ENCODE data around the gene CELSR1. TPM values are rescaled to one million over a fixed set of nuclear protein-coding genes. Genes with fewer than 3 reads are reported as not detected.

Gene CELSR1
- total RNA-seq, 1 donor from 2014 or later = 18.8 TPM

DNA sequence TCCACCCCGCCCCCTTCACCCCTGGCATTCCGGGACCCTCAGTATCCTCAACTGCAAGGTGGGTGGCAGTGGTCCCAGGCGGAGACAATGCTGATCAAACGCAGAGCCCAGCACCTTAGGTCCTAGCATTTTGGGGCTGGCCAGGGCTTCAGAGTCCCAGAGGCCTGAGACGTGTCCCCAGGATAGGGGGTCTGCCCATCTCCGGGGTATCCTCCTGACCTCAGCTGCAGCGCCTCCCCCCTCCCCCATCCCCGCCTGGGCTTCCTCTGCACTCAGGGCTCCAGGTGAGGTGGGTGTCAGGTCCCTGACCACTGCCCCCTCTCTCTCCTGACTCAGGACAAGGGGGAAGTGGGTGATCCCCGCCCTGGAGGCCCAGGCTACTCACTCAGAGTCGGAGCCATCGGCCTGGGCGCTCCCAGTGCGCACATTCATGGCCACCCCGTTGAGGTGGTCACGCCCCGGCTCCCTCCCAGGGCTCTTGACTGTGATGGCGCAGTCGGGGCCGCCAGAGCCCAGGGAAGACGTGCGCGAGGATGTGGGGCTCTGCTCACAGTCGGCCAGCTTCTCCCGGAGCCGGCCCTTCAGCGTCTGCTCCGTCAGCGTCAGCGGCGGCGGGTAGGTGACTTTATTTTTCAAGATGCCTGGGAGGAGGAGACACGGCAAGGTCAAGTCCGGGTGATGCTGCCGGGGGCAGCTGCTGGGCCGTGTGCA lies 173.7 kb downstream of the CELSR1 start:
- no peak for TF ChIP-seq CTCF (IDR thresholded peaks at IDR 0.05; ENCODE audit: unreplicated experiment)
- H3K27me3 Mint-ChIP-seq (ENCODE audit: low read depth) = no peaks in the 10 kb centered on the region
- H3K4me1 Mint-ChIP-seq = no peaks in the 10 kb centered on the region
- H3K9me3 Mint-ChIP-seq = peaks cover 7% of the 10 kb centered on the region
- H3K4me3 Mint-ChIP-seq = no peak overlapping the region
- peaks cover 28% of the 10 kb centered on the region for H3K36me3 Mint-ChIP-seq
- no peak for DNase-seq (ENCODE audit: low spot score in 2 of 2, unreplicated experiment in 2 of 2)
- H3K27ac Mint-ChIP-seq = no peak overlapping the region

- H3K27me3 Mint-ChIP-seq (ENCODE audit: low read depth) = no peaks in the 10 kb centered on the region
- H3K9me3 Mint-ChIP-seq = peaks cover 7% of the 10 kb centered on the region
- no peak for TF ChIP-seq CTCF (IDR thresholded peaks at IDR 0.05; ENCODE audit: unreplicated experiment)
- peaks cover 31% of the 10 kb centered on the region for H3K36me3 Mint-ChIP-seq
- H3K27ac Mint-ChIP-seq = no peak overlapping the region
- no peak overlapping the region for H3K4me3 Mint-ChIP-seq
- DNase-seq (ENCODE audit: low spot score in 2 of 2, unreplicated experiment in 2 of 2) = no peak
- H3K4me1 Mint-ChIP-seq = no peaks in the 10 kb centered on the region
Measured at GRCh38 chr22:46362934-46363515, 174.4 kb downstream of the CELSR1 start.

DNA sequence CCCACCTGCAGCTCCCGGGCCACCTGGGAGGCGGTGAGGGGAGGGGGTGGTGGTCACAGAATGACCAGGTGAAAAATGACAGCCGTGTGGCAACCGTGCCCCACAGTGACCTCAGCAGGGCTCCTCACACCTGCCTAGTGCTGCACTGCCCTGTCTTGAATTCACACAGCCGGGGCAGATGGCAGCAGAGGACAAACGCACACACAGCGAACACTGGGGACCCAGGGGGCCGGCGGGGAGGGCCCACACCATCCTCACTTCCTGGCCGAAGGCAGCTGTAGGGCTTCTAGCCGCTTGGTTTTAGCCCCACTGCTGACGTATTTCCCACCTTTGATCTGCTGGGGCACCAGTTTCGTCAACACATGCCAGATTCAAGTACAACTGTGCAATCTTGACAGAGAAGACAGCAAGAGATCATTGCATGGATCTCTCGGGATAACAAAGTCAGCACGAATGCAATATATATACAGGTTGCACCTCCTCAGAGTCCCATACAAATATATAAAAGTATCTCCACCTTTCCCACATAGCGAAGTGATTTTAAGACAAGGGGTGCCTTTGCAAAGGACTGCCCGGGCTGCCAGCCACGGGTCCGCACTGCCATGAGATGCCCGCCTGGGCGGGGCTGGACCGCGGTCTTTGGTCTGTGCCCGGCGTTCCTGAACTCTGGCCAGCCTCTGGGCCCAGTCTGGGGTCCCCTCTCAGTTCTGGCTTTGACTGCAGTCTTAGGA lies 175.1 kb downstream of the CELSR1 start:
- no peaks in the 10 kb centered on the region for H3K4me1 Mint-ChIP-seq
- H3K27me3 Mint-ChIP-seq (ENCODE audit: low read depth) = no peaks in the 10 kb centered on the region
- TF ChIP-seq CTCF (IDR thresholded peaks at IDR 0.05; ENCODE audit: unreplicated experiment) = no peak
- no peak for DNase-seq (ENCODE audit: low spot score in 2 of 2, unreplicated experiment in 2 of 2)
- H3K4me3 Mint-ChIP-seq = no peak overlapping the region
- H3K27ac Mint-ChIP-seq = no peak overlapping the region
- H3K9me3 Mint-ChIP-seq = peaks cover 7% of the 10 kb centered on the region
- peaks cover 31% of the 10 kb centered on the region for H3K36me3 Mint-ChIP-seq

DNA sequence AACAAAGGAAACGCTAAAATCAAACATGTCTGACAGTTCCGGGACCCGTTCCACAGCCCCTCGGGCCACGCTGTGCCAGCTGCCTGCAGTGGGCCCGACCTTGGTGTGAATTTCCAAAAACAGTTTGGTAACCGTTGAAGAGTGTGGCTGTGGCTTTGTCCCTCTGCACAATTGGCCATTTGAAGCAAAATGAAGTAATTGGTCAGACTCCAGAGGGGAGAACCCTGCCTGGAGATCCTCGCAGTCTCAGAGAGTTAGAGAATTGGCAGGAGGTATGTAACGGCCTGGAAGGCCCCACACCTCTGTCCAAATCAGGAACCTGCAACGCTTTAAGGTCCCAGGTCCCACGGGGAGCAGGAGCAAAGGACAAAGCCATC lies 175.6 kb downstream of the CELSR1 start:
- Mint-ChIP-seq H3K27ac (no peak overlapping the region), H3K9me3 (peaks cover 7% of the 10 kb centered on the region), H3K4me1 (no peaks in the 10 kb centered on the region), H3K4me3 (no peak overlapping the region), H3K27me3 (ENCODE audit: low read depth) (no peaks in the 10 kb centered on the region), H3K36me3 (peaks cover 31% of the 10 kb centered on the region)
- no peak for DNase-seq (ENCODE audit: low spot score in 2 of 2, unreplicated experiment in 2 of 2)
- TF ChIP-seq CTCF (IDR thresholded peaks at IDR 0.05; ENCODE audit: unreplicated experiment) = no peak

- peaks cover 7% of the 10 kb centered on the region for H3K9me3 Mint-ChIP-seq
- no peaks in the 10 kb centered on the region for H3K4me1 Mint-ChIP-seq
- no peak for DNase-seq (ENCODE audit: low spot score in 2 of 2, unreplicated experiment in 2 of 2)
- H3K27me3 Mint-ChIP-seq (ENCODE audit: low read depth) = no peaks in the 10 kb centered on the region
- TF ChIP-seq CTCF (IDR thresholded peaks at IDR 0.05; ENCODE audit: unreplicated experiment) = no peak
- peaks cover 31% of the 10 kb centered on the region for H3K36me3 Mint-ChIP-seq
- no peak overlapping the region for H3K27ac Mint-ChIP-seq
- no peak overlapping the region for H3K4me3 Mint-ChIP-seq
Measured at GRCh38 chr22:46360891-46361290, 176.5 kb downstream of the CELSR1 start.
